HG02943 (cell line): ENCODE results near the gene KDM6B.
A peak's percentile ranks its signal among the peaks of the same experiment; 100 is the strongest.

ENCODE experiments used
- ATAC-seq: cut with Tn5 transposase; IDR thresholded peaks from one replicate; pipeline ENCODE4 v1.9.1; 2021; ENCODE audit warnings: mild to moderate bottlenecking, low read depth, moderate library complexity; ENCODE audit not compliant: unreplicated experiment

Gene KDM6B

DNA sequence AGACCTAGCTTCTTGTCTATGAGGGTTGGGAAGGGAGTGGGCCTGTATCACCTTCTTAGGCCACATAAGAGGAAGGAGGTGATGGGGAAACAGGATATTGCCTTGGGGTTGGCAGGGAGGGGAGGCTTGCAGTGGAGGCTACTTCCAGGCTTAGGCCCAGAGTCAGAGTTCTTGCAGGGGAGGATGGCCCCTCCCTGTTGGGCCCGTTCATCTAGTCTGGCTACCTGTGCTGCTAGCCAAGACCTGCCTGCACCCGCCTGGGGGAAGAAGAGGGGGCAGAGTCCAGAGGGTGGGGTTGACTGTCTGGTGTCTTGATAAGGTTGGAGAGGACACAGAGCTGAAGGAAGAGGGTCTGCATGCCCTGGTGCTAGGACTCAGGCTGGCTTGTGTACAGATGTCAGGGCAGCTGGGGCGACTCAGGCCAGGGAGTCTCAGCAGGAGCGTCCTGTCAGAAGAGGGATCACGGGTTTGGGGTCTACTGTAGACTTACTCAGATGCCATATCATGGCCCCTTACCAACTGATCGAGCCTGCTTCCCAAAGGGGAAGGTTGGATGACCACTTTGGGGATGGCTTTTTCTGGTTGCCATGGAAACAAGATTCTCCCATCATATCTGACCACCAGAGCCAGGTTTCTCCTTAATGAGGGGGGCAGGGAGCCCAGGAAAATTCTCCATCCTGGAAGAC lies 5.3 kb downstream of the KDM6B start:
- ATAC-seq: no peak

DNA sequence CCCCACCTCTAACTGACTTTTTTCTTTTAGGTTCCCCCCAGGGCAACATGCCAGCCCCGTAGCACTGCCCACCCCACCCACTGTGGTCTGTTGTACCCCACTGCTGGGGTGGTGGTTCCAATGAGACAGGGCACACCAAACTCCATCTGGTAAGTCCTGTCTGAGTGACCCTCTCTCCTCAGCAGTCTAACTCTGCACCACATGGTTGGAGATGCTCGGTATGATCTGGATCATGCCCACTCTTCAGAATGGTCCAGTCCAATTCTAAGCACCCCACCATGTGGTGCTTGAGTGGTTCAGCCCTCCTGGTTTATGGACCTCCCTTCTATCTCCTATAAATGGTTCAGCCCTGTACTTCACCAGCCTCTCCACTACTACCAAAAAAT lies 5.9 kb downstream of the KDM6B start:
- ATAC-seq: no peak

DNA sequence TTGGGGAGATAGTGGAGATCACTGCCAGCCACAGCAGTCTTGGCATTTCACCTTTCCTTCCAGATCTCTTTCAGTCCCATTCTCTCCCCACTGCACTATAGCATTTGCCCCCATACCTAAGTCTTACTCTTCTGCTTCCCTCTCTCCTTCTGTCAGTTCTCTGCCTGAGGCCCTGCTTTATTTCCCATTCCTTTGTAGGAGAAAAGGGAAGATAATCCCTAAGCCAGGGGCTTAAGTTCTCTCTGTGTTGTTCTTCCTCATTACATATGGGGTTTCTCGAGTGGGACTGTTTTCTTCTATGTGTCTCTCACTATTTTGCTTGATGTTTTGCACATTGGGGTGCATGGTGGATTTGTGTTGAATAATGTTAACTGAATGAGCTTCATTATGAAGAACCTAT lies 6.4 kb downstream of the KDM6B start:
- ATAC-seq: no peak

DNA sequence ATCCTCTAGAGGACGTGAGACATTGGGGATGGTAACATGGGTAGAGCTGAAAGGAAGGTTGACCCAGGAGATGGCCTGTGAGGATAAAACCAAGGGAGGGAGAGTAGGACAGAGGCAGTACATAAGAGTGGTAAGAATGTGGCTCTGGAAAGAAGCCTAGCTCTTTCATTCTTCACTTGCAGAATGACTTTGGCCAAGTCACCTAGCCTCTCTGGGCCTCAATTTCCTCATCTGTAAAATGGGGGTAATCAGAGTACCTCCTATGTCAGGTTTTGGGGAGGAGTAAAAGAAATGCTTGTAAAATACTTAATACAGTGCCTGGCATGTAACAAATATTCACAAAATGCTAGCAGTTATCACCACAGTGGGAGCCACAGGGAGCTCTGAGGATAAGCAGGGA lies 6.9 kb downstream of the KDM6B start:
- no peak for ATAC-seq

DNA sequence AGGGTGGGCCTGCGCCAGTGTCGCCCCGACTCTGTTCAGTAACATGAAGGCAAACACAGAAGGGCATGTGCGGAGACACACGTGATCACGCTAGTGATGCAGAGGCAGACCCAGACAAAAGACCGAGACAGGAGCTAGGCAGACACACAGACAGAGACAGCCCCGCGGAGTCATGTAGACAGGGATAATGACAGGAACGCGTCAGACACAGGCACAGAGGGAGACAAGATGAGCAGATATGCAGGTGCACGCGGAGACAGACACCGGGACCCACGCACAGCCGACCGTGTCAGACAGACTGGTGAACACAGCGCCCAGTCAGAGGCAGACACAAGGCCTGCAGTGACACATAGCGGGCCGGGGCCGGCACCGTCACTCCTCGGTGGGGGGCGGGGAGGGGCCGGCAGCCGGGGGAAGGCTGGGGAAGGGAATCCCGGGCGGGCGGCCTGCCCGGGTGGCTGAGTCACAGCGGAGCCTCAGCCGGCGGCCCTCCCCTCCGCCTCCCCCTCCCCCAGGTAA lies 7.4 kb downstream of the KDM6B start:
- ATAC-seq: no peak

DNA sequence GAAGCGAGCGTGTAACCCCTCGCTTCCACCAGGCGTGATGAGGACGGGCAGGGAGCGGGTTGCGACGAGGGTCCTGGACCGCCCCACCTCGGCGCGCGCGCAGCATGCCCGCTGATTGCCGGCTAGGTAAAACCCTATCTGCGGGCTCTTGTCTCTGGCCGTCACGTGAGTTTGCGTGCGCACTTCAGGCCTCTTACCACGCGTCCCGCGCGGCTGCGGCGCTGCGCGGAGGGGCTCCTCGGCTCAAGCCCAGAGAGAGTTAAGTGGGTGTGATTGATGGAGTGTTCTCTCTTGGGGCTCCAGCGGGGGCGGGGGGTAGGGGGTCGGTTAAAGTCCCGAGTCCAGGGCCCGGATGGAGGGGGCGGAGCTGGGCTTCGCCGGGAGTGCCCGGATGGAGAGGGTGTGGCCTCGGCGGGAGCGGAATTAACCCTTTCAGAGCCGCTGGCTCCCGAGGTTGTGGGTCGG lies 7.9 kb downstream of the KDM6B start:
- no peak for ATAC-seq

DNA sequence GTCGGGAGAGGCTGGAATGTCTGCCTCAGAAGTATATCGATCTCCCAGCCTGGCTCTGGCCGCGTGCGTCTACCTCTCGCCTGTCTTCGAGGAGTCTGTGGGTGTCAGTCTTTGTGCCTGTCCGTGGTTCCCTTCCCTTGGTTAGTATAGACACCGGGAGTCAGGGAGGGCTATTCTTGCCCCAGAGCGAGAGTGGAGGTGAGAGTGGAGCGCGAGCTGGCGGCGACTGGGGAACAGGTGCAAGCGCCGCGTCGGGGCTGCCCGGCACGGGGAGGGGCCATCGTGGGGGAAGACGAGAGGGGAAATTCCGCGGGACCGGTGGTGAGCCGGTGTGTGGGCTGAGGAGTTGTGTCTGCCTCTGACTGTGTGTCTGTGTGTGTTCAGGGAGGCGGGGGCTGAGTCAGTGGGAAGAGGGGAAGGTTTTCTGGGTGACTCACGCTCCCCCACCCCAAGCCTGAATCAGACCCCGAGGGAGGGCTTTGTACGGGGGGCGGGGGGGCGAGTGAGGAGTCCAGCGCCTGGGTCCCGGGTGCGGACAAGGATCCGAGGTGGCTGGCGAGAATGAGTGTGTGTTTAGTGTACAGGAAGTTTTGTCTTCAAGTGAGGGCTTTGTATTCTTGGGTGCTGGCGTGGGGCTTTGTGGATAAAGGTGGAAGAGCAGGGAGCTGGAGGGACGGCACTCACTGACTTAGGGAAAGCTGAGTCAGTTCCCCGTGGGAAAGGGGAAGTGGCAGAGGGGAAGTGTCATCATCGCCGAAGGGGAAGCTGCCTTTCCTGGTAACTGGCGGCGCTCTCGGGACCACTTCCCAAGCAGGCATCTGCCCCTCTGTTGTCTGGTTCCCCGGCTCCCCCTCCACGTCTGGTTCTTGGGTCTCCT lies 8.6 kb downstream of the KDM6B start:
- no peak for ATAC-seq

DNA sequence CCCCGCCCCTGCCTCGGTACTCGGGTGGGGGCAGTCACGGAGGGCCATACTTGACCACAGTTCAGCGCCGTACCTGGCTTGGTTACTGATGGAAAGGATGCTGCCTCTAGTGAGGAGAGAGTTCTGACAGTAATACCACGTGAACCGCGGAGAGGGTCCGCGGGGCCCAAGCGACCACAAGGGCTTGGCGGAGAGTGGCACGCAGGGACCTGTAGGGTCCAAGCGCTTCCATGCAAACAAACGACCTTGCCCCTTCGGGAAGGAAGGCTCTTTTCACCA lies 9.2 kb downstream of the KDM6B start:
- no peak for ATAC-seq

DNA sequence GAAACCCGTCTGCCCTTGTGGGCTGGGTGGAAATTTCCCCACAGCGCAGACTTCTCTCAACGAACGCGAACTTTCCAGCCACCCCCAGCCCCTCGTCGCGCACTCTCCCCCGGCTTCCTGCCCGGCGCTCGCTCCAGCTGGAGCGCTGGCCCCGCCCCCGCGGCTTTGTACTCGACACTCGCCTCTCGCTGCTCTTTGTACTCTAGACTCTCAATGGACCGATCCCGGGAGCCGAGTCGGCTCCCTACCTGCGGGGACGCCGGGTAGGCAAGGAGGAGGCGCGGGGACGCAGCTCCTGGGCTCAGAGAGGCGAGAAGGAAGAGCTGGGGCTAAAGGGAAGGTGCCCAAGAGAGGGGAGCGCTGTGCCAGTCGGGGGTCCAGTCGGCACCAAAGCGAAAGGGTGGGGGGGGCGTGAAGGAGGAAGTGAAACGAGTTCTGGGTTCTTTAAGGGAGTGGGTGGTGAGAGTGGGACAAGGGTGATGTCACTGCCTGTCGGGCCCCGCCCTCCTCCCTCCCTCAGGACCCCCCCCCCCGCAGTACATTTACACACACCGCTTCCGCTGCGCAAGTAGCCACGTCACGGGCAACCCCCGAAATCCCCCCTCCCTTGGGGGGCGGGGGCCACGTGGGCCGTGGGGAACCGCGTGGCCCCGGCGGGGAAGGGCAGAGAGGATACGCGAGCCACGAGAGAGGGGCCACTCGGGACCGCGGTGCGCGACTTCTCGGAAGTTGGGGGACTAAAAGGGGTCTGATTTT lies 9.7 kb downstream of the KDM6B start:
- peak; percentile 34 for ATAC-seq

DNA sequence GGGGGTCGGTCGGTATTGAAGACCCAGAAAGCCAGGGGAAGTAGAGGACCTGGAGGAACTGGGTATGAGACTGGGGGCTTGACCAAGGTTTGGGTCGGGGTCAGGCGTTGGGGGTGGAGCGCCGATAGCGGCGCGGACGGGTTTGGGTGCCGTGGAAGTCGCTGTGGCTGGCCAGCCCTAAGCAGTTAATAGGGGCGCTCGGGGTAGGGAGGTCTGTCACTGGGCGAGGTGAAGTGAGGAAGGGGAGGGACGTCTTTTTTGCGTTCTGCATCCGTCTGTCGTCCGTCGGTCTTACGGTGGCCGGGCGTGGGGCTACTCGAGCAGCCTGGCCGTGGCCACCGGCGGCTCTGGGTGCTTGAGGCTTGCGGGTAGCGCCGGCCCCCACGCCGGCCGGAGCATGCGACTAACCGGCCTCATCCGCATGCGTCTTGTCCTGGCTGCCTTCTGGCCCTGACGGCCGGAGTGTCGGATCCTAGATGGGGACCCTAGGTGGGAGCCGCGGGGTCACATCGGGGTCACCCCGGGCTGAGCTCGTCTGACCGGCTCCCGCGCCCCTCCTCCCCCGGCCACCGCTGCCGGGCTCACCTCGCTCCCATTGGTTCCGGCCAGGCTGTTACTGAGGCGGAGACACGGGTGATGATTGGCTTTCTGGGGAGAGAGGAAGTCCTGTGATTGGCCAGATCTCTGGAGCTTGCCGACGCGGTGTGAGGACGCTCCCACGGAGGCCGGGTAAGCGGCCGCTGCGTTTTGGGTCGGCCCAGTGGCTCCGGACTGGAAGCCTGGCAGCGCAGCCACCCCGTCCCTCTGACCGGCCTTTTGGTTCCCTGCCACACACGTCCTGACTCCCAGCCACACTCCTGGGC lies 10.5 kb downstream of the KDM6B start:
- ATAC-seq: peak; percentile 44

DNA sequence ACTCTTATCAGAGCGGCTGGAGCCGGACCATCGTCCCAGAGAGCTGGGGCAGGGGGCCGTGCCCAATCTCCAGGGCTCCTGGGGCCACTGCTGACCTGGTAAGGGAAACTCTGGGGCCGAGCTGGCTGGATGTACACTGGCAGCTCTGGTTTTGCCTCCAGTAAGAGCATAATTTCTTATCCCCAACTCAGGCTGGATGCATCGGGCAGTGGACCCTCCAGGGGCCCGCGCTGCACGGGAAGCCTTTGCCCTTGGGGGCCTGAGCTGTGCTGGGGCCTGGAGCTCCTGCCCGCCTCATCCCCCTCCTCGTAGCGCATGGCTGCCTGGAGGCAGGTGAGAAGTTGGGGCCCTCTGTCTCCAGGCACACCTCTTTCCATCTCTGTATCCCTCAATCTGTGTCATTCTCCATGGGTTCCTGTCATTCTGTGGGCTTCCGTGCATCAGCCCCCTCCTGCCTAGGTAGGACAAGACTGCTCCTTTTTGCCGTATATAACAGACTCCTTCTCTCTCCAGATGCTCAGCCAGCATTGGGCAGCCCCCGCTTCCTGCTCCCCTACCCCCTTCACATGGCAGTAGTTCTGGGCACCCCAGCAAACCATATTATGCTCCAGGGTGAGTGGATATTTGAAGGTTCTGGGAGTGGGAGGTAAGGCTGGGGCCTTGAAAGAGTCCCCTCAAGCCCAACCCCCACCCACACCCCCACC lies 11.5 kb downstream of the KDM6B start:
- ATAC-seq: no peak

DNA sequence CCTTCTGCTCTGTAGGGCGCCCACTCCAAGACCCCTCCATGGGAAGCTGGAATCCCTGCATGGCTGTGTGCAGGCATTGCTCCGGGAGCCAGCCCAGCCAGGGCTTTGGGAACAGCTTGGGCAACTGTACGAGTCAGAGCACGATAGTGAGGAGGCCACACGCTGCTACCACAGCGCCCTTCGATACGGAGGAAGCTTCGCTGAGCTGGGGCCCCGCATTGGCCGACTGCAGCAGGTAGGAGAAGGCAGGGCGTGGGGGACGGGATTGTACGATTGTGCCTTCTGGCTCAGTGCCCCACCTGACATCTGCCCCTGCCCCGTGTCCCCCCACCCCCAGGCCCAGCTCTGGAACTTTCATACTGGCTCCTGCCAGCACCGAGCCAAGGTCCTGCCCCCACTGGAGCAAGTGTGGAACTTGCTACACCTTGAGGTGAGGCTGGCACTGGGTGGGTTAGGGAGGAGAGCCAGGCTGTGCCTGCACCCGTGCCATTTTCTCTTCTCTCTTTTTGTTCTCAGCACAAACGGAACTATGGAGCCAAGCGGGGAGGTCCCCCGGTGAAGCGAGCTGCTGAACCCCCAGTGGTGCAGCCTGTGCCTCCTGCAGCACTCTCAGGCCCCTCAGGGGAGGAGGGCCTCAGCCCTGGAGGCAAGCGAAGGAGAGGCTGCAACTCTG lies 12.2 kb downstream of the KDM6B start:
- no peak for ATAC-seq

DNA sequence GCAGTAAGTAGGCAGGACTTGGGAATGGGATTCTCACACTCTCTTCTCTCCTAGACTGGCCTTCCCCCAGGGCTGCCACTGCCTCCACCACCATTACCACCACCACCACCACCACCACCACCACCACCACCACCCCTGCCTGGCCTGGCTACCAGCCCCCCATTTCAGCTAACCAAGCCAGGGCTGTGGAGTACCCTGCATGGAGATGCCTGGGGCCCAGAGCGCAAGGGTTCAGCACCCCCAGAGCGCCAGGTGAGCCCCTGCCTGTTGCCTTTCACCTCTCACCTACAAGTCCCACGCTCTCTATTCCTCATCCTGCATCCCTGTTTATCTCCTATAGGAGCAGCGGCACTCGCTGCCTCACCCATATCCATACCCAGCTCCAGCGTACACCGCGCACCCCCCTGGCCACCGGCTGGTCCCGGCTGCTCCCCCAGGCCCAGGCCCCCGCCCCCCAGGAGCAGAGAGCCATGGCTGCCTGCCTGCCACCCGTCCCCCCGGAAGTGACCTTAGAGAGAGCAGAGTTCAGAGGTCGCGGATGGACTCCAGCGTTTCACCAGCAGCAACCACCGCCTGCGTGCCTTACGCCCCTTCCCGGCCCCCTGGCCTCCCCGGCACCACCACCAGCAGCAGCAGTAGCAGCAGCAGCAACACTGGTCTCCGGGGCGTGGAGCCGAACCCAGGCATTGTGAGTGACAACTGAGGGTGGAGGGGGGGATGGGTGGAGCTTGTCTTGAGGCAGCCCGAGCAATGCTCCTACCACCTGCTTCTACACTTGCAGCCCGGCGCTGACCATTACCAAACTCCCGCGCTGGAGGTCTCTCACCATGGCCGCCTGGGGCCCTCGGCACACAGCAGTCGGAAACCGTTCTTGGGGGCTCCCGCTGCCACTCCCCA lies 13.0 kb downstream of the KDM6B start:
- no peak for ATAC-seq

DNA sequence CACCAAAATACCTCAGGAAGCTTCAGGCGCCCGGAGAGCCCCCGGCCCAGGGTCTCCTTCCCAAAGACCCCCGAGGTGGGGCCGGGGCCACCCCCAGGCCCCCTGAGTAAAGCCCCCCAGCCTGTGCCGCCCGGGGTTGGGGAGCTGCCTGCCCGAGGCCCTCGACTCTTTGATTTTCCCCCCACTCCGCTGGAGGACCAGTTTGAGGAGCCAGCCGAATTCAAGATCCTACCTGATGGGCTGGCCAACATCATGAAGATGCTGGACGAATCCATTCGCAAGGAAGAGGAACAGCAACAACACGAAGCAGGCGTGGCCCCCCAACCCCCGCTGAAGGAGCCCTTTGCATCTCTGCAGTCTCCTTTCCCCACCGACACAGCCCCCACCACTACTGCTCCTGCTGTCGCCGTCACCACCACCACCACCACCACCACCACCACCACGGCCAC lies 14.1 kb downstream of the KDM6B start:
- no peak for ATAC-seq

DNA sequence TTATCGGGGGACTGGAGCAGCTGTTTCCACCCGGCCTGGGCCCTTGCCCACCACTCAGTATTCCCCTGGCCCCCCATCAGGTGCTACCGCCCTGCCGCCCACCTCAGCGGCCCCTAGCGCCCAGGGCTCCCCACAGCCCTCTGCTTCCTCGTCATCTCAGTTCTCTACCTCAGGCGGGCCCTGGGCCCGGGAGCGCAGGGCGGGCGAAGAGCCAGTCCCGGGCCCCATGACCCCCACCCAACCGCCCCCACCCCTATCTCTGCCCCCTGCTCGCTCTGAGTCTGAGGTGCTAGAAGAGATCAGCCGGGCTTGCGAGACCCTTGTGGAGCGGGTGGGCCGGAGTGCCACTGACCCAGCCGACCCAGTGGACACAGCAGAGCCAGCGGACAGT lies 14.7 kb downstream of the KDM6B start:
- ATAC-seq: no peak

DNA sequence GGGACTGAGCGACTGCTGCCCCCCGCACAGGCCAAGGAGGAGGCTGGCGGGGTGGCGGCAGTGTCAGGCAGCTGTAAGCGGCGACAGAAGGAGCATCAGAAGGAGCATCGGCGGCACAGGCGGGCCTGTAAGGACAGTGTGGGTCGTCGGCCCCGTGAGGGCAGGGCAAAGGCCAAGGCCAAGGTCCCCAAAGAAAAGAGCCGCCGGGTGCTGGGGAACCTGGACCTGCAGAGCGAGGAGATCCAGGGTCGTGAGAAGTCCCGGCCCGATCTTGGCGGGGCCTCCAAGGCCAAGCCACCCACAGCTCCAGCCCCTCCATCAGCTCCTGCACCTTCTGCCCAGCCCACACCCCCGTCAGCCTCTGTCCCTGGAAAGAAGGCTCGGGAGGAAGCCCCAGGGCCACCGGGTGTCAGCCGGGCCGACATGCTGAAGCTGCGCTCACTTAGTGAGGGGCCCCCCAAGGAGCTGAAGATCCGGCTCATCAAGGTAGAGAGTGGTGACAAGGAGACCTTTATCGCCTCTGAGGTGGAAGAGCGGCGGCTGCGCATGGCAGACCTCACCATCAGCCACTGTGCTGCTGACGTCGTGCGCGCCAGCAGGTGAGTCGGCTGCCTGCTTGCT lies 15.2 kb downstream of the KDM6B start:
- ATAC-seq: no peak

DNA sequence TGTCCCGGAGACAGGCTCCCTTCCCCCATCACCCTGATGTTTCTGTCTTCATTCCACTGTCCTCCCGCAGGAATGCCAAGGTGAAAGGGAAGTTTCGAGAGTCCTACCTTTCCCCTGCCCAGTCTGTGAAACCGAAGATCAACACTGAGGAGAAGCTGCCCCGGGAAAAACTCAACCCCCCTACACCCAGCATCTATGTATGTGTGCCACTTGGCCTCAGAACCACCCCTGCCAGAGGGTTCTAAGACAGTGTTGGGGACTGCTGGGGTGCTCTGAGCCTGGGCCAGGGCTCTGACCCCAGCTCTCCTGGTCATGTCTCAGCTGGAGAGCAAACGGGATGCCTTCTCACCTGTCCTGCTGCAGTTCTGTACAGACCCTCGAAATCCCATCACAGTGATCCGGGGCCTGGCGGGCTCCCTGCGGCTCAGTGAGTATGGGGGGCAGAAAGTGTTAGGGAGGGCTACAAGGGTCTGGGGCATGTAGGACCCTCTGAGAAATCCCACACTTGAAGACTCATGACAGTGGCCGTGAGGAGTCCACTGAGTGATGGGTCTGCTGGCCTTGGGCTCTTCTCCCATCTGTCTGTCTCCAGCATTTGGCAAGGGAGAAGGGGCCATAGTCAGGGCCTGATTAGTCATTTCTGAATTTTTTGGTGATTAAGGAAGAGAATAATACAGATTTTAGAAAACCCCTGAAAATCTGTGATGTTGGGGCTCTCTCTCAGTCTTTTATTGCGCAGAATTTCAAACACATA lies 15.9 kb downstream of the KDM6B start:
- ATAC-seq: no peak
